GM19324 (cell line): ENCODE data around the gene CDH4.
"Not testable (repeated sequence)": the region's sequence is repeated elsewhere in the genome, so short reads cannot be mapped to it uniquely, and the experiment has no call there.

ENCODE experiments used
- ATAC-seq: cut with Tn5 transposase; IDR thresholded peaks from one replicate; pipeline ENCODE4 v1.9.1; 2021; ENCODE audit warnings: mild to moderate bottlenecking, moderate library complexity; ENCODE audit not compliant: unreplicated experiment, low FRiP score

The CDH4 gene

DNA sequence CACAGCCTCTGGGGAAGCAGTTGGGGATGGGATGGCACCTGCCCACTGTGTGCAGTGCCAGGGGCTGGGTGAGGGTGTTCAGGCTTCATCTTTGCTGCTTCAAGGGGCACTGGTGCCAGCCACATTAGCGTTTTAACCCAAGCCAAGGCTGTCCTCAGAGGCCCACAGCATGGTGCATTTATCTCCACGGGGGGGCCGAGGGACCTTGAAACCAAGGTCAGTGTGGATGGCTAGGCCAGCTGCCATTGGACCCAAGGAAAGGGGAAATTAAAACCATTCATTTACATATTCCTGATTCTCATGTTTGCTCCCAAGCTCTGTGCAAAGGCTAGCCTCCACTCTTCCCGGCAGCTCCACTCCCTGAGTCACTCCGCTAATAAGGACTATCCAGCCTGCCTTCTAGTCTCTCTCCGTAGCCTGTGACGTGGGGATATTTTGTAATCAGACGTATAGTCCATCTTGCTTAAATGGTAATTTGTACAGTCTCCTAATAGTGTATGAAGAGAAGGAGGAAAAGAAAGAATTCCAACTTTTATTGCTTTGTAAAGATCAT, 197.1 kb downstream of the CDH4 start:
- ATAC-seq: no peak

DNA sequence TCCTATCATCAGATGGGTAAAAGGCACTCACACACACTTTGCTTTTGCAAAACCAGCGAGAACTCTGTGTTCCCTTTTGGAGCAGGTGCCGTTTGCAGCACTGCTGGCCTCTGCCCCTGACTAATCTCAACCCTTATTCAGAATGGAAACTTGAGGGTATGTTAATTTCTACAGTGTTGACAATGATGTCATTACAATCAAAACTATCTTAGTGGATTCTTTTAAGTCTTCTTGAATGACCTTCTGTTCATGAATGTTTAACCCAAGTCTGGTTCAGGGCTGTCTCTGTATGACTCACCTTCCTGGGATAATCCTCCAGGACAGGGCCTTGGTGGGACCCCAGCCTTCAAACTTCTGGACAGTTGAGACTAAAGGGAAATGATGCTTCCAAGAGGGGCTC, 197.9 kb downstream of the CDH4 start:
- ATAC-seq: no peak

DNA sequence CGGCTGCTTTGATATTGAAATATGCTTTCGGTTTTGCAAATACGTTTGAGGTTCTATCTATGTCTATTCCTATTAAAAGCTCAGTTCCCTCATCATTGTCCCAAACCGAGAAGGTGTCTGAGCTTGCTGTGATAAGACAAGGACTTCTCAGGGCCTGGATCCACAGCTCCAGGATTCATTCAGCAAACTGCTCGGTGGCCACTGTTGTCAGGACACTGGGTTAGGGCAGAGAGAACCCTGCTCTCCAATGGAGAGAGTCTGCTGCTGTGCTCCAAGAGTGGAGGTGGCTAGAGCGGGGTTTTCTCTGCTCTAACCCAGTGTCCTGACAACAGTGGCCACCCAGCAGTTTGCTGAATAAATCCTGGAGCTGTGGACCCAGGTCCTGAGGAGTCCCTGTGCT, 198.5 kb downstream of the CDH4 start:
- no peak for ATAC-seq

DNA sequence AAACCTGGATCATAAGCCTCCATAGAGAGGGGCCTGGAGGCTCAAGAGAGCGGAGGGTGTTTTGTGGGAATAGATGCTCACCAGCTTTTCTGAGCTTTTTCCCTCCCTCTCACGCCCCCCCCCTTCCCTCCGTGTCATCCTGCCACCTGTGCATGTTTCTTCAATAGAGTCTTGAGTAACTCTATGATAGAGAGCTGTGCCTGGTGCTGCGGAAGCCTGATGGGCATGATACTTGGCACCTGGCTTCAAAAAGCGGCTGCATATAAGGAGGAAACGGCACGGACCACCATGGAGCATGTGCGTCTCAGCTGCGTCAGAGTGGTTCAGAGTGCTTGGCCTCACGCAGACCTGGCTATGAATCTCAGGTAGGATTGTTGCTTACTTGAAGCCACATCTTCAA, 198.9 kb downstream of the CDH4 start:
- no peak for ATAC-seq

DNA sequence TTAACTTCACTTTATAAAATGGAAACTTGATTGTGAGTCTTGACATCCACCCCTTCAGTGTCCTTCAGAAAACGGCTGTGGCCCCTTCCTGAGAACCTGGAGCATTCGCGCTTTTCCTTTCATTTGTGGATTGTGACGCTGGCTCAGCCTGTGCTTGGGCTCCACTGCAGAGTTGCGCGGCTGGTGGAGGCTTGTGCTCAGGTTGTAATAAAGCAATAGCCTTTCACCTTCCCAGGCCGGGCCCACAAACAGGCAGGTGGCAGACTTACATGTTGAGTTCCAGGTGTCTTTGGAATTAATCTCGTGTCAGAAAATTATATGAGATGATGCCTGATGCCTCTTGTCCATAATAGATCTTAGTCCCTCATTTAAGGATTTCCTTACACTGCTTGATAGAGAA, 199.9 kb downstream of the CDH4 start:
- no peak for ATAC-seq

DNA sequence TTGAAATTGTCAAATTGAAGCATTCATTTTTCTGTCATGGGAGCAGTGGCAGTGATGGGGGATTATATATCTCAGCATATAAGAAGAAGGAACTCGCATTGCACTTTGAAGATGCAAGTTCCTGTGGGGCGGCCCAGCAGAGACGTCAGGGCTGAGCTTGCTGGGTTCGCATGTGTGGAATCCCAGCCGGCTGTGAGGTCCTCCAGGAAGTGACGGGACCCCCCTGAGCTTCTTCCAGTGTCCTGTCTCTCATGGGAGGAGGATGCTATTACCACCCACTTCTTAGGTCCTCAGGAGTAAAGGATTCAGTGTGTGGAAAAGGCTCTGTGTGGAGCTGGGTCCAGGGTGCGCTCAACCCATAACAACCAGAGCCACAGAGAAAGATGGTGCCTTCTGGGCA, 201.2 kb downstream of the CDH4 start:
- ATAC-seq: no peak

DNA sequence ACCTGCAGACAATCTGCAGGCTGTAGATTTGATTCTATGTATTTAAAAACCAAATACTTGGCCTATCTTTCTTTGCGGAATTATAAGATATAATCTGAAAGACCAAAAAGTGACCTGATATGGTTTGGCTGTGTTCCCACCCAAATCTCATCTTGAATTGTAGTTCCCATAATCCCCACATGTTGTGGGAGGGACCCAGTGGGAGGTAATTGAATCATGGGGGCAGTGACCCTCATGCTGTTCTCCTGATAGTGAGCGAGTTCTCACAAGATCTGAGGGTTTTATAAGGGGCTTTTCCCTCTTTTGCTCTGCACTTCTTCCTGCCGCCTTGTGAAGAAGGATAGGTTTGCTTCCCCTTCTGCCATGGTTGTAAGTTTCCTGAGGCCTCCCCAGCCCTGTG, 201.6 kb downstream of the CDH4 start:
- ATAC-seq: not testable (repeated sequence)

DNA sequence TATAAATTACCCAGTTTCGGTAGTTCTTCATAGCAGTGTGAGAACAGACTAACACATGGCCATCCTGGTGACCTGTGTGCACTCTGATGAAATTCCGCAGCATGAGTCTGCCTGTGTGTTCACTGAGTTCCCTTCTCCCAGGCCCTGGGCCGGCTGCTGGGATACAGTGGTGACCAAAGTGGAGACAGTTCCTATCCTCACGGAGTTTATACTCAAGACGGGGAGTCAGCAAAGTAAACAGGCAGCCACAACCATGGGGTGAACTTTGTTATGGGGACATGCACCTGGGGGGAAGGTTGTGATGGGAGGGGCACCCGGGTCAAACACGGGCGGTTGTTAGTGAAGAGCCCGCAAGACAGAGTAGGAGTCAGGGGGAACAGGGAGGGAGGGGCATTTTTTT, 202.0 kb downstream of the CDH4 start:
- ATAC-seq: no peak

DNA sequence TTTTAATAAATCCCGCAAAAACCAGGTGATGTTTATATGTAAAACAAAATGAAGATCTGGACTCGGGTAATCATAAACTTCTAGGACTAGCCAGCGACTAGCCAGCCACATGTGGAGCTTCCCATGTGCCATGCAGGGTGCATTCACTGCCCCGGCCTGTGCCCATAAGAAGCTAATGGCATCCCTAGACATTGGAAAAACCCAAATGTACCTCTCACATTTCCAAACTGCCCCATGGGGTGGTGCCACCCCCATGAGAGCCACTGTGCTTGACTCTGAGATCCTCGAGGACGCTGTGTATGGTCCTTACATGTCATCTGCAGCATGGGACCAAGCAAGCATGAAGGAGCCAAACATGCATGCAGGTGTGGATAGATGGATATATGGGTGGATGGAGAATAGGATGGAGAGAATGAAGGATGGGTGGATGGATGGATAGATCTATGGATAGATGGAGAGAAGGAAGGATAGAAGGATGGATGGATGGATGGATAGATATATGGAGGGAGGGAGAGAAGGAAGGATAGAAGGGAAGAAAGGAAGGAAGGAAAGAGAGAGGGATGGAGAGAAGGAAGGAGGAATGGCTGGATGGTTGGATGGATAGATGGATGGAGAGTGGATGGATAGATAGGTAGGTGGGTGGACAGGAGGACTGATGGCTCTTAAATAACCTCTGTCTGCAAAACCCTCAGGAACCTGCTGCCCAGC, 203.6 kb downstream of the CDH4 start:
- ATAC-seq: no peak

DNA sequence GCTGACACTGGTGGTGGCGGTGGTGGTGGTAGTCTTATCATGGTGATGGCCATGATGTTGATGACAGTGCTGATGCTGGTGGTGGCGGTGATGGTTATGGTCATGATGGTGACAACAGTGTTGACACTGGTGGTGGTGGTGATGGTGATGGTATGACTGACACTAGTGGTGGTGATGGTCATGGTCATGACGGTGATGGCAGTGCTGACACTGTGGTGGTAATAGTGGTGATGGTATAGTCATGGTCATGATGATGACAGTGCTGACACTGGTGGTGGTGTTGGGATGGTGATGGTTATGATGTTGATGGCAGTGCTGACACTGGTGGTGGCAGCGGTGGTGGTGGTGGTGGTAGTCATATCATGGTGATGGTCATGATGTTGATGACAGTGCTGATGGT, 205.7 kb downstream of the CDH4 start:
- ATAC-seq: no peak

DNA sequence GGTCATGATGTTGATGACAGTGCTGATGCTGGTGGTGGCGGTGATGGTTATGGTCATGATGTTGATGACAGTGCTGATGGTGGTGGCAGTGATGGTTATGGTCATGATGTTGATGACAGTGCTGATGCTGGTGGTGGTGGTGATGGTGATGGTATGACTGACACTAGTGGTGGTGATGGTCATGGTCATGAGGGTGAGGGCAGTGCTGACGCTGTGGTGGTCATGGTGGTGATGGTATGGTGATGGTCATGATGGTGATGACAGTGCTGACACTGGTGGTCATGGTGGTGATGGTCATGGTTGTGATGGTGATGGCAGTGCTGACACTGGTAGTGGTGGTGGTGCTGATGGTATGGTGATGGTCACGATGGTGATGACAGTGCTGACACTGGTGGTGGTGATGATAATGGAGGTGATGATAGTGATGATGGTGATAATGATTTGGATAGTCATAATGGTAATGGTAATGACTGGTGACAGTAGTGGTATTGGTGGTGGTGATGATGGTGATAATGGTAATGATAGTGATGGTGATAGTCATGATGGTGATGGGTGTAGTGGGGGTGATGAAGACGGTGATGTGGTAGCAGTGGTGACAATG, 206.2 kb downstream of the CDH4 start:
- ATAC-seq: no peak

DNA sequence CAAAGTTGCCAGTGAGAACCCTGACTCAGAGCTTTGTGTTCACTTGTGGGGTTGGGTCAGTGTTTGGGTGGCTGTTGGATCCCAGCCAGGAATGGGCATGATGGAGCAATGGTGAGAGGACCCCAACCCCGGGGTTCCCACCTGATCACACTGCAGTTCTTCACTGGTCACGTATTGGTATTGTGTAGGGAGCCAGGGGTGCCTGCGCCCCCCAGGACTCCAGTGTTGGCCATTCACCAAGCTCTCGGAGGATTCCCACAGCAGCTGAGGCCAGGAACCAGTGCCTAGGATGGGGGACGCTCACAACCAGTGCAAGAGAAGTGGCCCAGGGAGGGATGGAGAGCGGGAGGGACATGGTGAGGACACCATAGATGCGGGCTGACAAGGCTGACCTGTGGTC, 207.2 kb downstream of the CDH4 start:
- ATAC-seq: no peak

DNA sequence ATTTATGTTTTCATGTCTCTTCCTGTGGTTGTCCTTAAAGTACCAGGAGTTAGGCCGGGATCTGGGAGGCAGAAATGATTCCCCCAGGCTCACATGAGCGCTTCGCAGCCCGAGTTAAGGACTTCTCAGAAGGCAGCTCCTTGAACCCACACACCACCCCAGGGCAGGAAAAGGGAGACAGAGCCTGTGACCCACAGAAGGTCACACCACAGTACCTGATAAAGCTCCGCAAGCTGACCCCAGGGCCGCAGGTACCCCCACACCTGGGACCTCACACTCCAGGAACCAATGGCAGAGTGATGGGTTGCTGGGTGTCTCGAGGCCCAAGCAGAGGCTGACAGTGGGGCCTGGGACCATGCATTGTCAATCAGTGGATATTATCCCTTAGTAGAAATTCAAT, 207.6 kb downstream of the CDH4 start:
- no peak for ATAC-seq

DNA sequence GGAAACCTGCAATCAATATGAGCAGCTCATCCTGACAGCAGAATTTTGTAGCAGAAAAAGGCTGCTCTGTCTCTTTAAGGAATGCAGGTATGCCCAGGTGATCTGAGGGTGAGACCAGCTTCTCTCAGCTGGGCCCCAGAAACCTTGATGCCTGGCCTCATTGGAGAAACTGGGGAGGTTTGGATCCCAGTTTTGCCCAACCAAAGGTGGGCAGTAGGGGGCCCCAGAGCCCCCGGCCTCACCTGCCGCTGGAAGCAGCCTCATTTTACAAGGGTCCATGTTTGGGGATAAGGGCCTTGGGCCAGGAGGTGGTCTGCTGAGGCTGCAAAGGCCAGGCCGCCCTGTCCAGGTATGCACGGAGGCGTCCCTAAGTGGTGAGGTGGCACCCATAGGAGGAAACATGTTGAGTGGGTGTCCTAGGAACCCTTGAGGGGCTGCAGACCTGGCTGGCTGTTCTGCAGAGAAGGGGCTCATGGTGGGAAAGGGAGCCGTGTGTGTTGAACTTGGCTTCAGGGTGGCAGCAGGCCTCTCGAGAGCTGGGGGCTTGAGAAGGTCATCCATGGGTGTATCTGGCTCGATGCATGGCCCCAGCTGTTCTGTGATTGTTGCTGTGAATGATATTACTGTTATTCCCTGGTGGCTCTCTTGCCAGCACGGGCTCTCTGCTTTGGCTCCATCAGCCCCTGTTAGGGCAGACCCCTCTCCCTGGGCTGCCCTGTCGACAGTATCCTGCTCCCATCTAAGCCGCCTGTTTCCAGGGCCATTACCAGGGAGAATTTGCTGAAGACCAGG, 208.4 kb downstream of the CDH4 start:
- ATAC-seq: no peak

DNA sequence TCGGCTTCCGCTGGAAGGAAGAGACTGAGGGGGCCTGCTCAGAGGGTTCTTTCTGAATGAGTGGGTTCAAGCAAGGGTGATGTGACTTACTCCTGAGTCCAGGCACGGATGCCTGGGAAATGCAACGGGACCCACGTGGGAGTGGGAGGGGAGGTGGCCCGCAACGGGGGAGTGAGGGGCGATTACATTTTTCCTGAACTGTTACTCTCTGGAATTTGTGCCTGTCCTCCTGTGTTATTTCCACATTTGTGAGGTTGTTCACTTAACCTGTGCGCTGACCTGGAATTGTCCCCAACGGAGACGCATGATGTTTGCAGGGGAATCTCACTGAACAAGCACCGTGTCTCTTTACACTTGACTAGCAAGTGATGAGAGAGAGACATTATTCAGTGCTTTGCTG, 209.4 kb downstream of the CDH4 start:
- ATAC-seq: no peak

DNA sequence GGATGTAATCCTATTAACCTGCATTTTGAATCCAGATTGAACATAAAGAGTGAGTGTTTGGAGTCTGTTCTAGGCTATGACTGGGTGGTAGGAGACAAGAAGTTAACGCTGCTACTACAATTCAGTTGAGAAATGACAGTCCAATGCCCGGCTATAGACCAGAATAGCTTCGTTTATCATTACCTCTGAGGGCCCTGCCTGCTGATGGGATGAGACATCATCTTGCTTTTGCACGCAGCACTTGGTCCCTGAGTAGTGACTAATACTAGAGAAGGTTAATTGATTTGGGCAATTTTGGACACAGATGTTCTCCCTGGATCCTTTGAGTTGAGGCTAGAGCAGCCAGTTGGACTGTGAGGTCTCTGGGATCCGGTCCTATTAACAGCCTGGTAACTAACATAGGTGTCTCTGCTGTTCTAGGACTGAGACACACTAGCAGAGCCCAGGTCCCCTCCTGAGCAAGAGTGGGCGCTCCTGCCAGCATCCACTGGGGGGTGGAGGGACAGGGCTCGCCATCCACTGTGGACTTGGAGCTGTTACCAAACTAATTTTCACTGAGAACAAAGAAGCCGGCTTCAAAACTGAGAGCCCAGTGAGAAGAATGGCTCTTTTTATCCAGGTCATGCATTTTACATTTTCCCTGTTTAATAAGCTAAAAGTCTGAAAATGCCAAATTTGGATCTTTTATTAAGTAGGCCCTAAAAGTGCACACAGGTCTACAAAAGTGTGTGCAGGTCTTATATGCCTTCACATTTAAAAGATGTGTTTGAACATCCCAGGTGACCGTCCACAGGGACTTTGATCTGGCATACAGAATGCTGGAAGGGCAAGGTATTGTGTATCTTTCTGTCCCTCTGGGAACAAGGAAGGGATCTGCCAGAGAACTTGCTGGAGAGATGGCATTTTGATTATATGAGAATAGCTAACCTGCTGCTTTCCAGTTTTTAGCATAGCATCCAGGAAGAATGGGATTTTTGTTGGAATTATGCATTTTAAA, 212.5 kb downstream of the CDH4 start:
- ATAC-seq: no peak

DNA sequence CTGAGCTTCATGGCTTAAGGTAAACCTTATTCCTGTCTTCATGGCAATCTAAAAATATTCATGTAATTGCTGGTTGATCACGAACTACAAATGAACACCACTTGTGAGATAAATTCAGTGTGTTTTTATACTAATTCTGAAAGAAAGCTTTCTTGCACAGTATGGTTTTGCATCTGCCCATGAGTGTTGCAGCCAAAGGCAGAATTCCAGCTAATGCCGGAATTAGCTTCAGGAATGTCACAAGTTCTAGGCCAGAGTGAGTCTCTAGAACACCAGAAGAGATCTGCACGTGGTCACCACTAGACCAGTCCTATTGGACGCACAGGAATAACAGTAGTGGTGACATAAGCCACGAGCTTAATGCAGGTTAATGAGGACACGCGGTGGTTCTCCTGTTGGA, 223.7 kb downstream of the CDH4 start:
- ATAC-seq: no peak

DNA sequence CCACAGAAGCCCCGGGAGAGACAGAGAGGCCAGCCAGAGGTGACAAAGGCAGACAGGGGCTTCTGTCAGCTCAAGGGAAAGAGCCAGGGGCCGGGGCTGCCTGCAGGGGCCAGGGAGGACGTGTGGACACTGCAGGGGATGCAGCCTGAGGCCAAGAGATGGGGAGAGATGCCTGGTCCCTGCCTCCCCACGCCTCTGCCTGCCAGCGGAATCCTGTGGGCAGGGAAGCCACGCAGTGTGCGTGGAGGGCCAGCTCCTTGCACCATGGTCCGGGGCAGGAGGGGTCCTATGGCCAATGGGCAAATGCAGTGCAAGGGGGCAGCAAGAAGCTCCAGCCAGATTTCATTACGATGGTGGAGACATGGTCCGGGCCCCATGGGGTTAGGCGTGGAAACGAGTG, 224.9 kb downstream of the CDH4 start:
- ATAC-seq: no peak

DNA sequence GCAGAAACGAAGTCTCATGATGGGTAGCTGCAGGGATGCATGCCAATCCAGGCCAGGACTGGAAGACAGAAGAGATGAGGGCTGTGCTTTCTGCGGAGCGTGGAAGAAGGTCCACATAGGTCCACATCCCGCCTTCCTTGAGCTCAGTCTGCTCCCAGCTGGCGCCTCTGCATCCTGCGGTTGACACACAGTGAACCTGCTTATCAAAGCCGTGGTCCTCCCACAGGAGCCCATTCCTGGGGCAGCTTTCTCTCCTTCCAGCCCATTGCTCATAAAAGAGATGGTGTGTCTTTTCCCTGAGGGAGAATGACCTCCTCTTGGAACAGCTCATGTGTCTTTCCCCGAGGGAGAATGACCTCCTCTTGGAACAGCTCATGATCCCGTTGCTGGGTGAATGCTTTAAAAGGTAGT, 225.4 kb downstream of the CDH4 start:
- ATAC-seq: no peak

DNA sequence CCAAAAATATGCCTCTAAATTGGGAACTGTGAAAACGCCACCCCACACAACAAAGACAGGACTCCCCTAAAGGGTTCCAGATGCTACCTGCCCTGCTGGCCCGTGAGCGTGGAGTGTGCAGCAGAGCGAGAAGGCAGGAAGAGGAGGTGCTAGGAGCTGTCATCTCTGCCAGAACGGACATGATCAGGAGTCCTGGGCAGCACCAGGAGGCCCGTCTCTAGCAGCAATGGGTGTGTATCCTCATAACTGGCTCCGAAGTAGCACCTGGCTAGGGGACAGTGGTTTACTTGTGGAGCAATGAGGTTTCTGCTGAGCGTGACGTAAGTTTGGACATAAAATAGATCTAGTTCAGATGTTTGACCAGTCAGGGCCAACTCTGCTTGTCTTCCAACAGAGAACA, 226.0 kb downstream of the CDH4 start:
- ATAC-seq: no peak
